Neural progenitor cell (in vitro differentiated cells): ENCODE measurements around the gene SLC25A47.

Experiments used
- EZH2 ChIP-seq: fragments of 200-600 bp; sonication (generic); IDR thresholded peaks from 2 replicates; pipeline ENCODE4 v1.6.1; 2017; ENCODE audit warnings: antibody characterized with exemption, mild to moderate bottlenecking, moderate library complexity
- EZH2phosphoT487 ChIP-seq: fragments of 200-600 bp; sonication (generic); IDR thresholded peaks from 2 replicates; pipeline ENCODE4 v1.6.1; 2017; ENCODE audit warnings: antibody characterized with exemption
- TF ChIP-seq, protein P1 (sequence below): fragments of 200-600 bp; sonication (generic); IDR thresholded peaks from 2 replicates; pipeline ENCODE4 v1.5.1; 2017; ENCODE audit warnings: antibody characterized with exemption, mild to moderate bottlenecking

DNA sequence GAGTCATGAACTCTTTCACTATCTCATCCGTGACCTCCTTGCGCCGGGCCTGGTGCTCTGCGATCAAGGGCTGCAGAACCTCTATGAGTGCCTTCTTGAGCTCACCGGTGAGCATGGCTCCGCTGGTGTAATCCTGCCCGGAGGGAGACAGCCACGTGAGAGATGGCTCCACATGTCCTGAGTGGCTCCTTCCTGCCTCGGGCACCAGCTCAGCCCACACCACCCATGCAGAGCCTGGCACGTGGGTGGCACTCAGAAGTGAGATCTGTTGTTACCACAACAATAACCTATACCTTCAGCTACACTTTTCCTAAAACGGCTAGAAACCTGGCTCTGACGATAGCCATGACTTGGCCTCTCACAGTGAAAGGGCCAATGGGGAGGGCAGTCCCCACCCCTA is 11.8 kb downstream of the SLC25A47 start:
- TF ChIP-seq, protein P1, sequence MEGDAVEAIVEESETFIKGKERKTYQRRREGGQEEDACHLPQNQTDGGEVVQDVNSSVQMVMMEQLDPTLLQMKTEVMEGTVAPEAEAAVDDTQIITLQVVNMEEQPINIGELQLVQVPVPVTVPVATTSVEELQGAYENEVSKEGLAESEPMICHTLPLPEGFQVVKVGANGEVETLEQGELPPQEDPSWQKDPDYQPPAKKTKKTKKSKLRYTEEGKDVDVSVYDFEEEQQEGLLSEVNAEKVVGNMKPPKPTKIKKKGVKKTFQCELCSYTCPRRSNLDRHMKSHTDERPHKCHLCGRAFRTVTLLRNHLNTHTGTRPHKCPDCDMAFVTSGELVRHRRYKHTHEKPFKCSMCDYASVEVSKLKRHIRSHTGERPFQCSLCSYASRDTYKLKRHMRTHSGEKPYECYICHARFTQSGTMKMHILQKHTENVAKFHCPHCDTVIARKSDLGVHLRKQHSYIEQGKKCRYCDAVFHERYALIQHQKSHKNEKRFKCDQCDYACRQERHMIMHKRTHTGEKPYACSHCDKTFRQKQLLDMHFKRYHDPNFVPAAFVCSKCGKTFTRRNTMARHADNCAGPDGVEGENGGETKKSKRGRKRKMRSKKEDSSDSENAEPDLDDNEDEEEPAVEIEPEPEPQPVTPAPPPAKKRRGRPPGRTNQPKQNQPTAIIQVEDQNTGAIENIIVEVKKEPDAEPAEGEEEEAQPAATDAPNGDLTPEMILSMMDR = no peak
- TF ChIP-seq EZH2 (no peak), EZH2phosphoT487 (no peak)
